HepG2 (cell line): ENCODE data around the gene AHCTF1. TPM values are rescaled to one million over a fixed set of nuclear protein-coding genes. Genes with fewer than 3 reads are reported as not detected.

Experiments used
- AGO1 ChIP-seq: fragments of 200-400 bp; formaldehyde crosslinking; IDR thresholded peaks from 2 replicates; pipeline ENCODE4 v1.6.1; 2017; ENCODE audit warnings: mild to moderate bottlenecking, low read depth, low read length, moderate library complexity; ENCODE audit not compliant: poor library complexity, severe bottlenecking
- CAMTA2 ChIP-seq: sonication (generic); formaldehyde crosslinking; IDR thresholded peaks from 2 replicates; pipeline ENCODE4 v1.4.0; 2020; ENCODE audit warnings: mild to moderate bottlenecking, missing genetic modification reagents, borderline replicate concordance
- CEBPG ChIP-seq: IDR thresholded peaks from 2 replicates; pipeline ENCODE4 v1.6.1; 2016
- ETV6 ChIP-seq: sonication (generic); formaldehyde crosslinking; conservative IDR thresholded peaks from 2 replicates; pipeline ENCODE4 v1.4.0; 2020; ENCODE audit warnings: missing genetic modification reagents
- GATAD2A ChIP-seq: IDR thresholded peaks from 2 replicates; pipeline ENCODE4 v1.6.1; 2016
- HMG20A ChIP-seq: IDR thresholded peaks from 2 replicates; pipeline ENCODE4 v1.6.1; 2016; ENCODE audit warnings: borderline replicate concordance
- LCORL ChIP-seq, 2 experiments: fragments of 450-650 bp in 1 of 2; sonication (generic) in 1 of 2; formaldehyde crosslinking in 1 of 2; IDR thresholded peaks; 2 replicates each; pipeline versions ENCODE4 v1.5.0 to v1.6.1; 2017 to 2020; ENCODE audit warnings: antibody characterized with exemption in 1 of 2, missing genetic modification reagents in 1 of 2
- MTA1 ChIP-seq: sonication (generic); formaldehyde crosslinking; IDR thresholded peaks from 2 replicates; pipeline ENCODE4 v1.4.0; 2020; ENCODE audit warnings: missing genetic modification reagents, mild to moderate bottlenecking, borderline replicate concordance
- NBN ChIP-seq: fragments of 450-650 bp; conservative IDR thresholded peaks from 2 replicates; pipeline ENCODE4 v1.6.1; 2017
- NFYC ChIP-seq: IDR thresholded peaks from 2 replicates; pipeline ENCODE4 v1.6.1; 2016; ENCODE audit warnings: missing genetic modification reagents, missing compliant biosample characterization
- NKX3-1 ChIP-seq: sonication (generic); formaldehyde crosslinking; IDR thresholded peaks from 2 replicates; pipeline ENCODE4 v1.5.0; 2020; ENCODE audit warnings: missing genetic modification reagents
- SMAD1 ChIP-seq: sonication (generic); formaldehyde crosslinking; IDR thresholded peaks from 2 replicates; pipeline ENCODE4 v1.4.0; 2020; ENCODE audit warnings: missing genetic modification reagents, low read depth, mild to moderate bottlenecking, borderline replicate concordance
- ZSCAN29 ChIP-seq: sonication (generic); formaldehyde crosslinking; conservative IDR thresholded peaks from 2 replicates; pipeline ENCODE4 v1.4.0; 2020; ENCODE audit warnings: mild to moderate bottlenecking, missing genetic modification reagents
- polyA plus RNA-seq, 8 experiments: library from polyadenylated mRNA; depleted of rRNA in 3 of 8; stranded (reverse) in 7 of 8; unstranded in 1 of 8; fragments of >200 nt; fragmentation: Illumina TruSeq in 4 of 8; extraction: Trizol in 4 of 8; gene quantifications; 2 replicates each; pipeline versions ENCODE4 v1.2.1 to v1.2.3, GENCODE V29; 2011 to 2016; ENCODE audit warnings: low read depth in 4 of 8, missing spikeins in 1 of 8, mixed read lengths in 1 of 8; ENCODE audit not compliant: insufficient read depth in 1 of 8
- total RNA-seq, 5 experiments: library from RNA; depleted of rRNA; stranded (reverse); fragments of >200 nt; fragmentation: Illumina TruSeq; extraction: Trizol; gene quantifications; 2 replicates each; pipeline ENCODE4 v1.2.3, GENCODE V29; 2016; ENCODE audit warnings: low read depth in 1 of 5
- TF ChIP-seq, protein P1 (sequence below): sonication (generic); formaldehyde crosslinking; IDR thresholded peaks from 2 replicates; pipeline ENCODE4 v1.5.0; 2020; ENCODE audit warnings: mild to moderate bottlenecking, missing genetic modification reagents
- TF ChIP-seq, protein P2 (sequence below): sonication (generic); formaldehyde crosslinking; IDR thresholded peaks from 2 replicates; pipeline ENCODE4 v1.5.0; 2020; ENCODE audit warnings: missing genetic modification reagents
- TF ChIP-seq, protein P3 (sequence below): fragments of 450-650 bp; IDR thresholded peaks from 2 replicates; pipeline ENCODE4 v1.6.1; 2017
- TF ChIP-seq, protein P4 (sequence below): sonication (generic); formaldehyde crosslinking; IDR thresholded peaks from 2 replicates; pipeline ENCODE4 v1.8.0; 2022; ENCODE audit warnings: mild to moderate bottlenecking, missing genetic modification reagents, moderate library complexity
- TF ChIP-seq, protein P5 (sequence below): sonication (generic); formaldehyde crosslinking; conservative IDR thresholded peaks from 2 replicates; pipeline ENCODE4 v1.5.0; 2020; ENCODE audit warnings: missing genetic modification reagents

AHCTF1 gene
- total and polyA plus RNA-seq, 2 of the 13 experiments (the other 11 are each of a cell fraction or from before 2014, with no cell fraction given): 16.6 to 45.9 TPM

DNA sequence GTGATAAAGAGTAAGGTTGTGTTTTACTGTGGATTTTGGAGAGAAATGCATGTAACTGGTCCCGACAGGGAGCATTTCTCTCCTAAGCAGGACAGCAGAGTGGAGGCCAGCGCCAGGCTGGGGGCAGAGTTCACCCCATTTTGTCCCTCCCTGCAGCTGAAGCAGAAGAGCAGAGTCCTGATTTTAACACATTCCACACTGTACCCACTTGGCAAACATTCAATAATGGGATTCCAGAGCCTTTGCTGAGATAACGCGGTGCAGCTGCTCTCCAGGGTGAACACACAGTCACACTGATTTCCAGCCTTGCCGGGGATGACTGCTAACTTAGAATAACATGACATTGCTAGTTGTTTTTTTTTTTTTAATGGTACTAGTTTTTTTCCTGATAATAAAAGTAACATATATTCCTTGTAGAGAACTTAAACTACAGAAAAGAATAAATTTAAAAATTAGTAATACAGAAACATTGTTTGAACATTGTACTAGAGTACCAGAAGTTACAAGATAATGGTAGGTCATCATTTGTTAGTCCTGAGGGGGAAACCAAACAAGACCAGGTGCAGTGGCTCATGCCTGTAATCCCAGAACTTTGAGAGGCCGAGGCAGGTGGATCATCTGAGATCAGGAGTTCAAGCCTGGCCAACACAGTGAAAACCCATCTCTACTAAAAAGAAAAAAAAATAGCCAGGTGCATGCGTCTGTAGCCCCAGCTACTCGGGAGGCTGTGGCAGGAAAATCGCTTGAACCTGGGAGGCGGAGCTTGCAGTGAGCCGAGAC lies 130.3 kb downstream of the AHCTF1 start (continued):
- TF ChIP-seq, protein P1, sequence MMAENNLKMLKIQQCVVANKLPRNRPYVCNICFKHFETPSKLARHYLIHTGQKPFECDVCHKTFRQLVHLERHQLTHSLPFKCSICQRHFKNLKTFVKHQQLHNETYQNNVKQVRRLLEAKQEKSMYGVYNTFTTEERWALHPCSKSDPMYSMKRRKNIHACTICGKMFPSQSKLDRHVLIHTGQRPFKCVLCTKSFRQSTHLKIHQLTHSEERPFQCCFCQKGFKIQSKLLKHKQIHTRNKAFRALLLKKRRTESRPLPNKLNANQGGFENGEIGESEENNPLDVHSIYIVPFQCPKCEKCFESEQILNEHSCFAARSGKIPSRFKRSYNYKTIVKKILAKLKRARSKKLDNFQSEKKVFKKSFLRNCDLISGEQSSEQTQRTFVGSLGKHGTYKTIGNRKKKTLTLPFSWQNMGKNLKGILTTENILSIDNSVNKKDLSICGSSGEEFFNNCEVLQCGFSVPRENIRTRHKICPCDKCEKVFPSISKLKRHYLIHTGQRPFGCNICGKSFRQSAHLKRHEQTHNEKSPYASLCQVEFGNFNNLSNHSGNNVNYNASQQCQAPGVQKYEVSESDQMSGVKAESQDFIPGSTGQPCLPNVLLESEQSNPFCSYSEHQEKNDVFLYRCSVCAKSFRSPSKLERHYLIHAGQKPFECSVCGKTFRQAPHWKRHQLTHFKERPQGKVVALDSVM (CRISPR knock-in tag): peak; percentile 52; the same call in 1 of the 2 replicates
- TF ChIP-seq ETV6 (CRISPR knock-in tag) (no peak), LCORL (IDR thresholded peaks at IDR 0.05) (0 out of 2 replicates have a peak, but pooled peaks have one; percentile 39), LCORL (CRISPR knock-in tag; IDR thresholded peaks at IDR 0.05) (peak; percentile 97), SMAD1 (CRISPR knock-in tag) (no peak), NBN (no peak), AGO1 (no peak), CEBPG (CRISPR knock-in tag) (0 out of 2 replicates have a peak, but pooled peaks have one; percentile 17), HMG20A (CRISPR knock-in tag) (no peak; the same call in 1 of the 2 replicates), NKX3-1 (CRISPR knock-in tag) (no peak), ZSCAN29 (CRISPR knock-in tag) (peak; percentile 57; the same call in 1 of the 2 replicates), MTA1 (0 out of 2 replicates have a peak, but pooled peaks have one; percentile 22), GATAD2A (peak; percentile 60), CAMTA2 (CRISPR knock-in tag) (no peak), NFYC (no peak)
- TF ChIP-seq, protein P2, sequence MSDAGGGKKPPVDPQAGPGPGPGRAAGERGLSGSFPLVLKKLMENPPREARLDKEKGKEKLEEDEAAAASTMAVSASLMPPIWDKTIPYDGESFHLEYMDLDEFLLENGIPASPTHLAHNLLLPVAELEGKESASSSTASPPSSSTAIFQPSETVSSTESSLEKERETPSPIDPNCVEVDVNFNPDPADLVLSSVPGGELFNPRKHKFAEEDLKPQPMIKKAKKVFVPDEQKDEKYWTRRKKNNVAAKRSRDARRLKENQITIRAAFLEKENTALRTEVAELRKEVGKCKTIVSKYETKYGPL (CRISPR knock-in tag): no peak
- TF ChIP-seq, protein P3, sequence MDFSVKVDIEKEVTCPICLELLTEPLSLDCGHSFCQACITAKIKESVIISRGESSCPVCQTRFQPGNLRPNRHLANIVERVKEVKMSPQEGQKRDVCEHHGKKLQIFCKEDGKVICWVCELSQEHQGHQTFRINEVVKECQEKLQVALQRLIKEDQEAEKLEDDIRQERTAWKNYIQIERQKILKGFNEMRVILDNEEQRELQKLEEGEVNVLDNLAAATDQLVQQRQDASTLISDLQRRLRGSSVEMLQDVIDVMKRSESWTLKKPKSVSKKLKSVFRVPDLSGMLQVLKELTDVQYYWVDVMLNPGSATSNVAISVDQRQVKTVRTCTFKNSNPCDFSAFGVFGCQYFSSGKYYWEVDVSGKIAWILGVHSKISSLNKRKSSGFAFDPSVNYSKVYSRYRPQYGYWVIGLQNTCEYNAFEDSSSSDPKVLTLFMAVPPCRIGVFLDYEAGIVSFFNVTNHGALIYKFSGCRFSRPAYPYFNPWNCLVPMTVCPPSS: no peak
- TF ChIP-seq, protein P4, sequence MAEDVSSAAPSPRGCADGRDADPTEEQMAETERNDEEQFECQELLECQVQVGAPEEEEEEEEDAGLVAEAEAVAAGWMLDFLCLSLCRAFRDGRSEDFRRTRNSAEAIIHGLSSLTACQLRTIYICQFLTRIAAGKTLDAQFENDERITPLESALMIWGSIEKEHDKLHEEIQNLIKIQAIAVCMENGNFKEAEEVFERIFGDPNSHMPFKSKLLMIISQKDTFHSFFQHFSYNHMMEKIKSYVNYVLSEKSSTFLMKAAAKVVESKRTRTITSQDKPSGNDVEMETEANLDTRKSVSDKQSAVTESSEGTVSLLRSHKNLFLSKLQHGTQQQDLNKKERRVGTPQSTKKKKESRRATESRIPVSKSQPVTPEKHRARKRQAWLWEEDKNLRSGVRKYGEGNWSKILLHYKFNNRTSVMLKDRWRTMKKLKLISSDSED (CRISPR knock-in tag): no peak
- TF ChIP-seq, protein P5, sequence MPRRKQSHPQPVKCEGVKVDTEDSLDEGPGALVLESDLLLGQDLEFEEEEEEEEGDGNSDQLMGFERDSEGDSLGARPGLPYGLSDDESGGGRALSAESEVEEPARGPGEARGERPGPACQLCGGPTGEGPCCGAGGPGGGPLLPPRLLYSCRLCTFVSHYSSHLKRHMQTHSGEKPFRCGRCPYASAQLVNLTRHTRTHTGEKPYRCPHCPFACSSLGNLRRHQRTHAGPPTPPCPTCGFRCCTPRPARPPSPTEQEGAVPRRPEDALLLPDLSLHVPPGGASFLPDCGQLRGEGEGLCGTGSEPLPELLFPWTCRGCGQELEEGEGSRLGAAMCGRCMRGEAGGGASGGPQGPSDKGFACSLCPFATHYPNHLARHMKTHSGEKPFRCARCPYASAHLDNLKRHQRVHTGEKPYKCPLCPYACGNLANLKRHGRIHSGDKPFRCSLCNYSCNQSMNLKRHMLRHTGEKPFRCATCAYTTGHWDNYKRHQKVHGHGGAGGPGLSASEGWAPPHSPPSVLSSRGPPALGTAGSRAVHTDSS (CRISPR knock-in tag): no peak
